ENCODE measurements around the gene ALPK1.

- TF ChIP-seq CTCF (conservative IDR thresholded peaks at IDR 0.05; ENCODE audit: low read depth, low read length) (no peak), EZH2 (IDR thresholded peaks at IDR 0.05; ENCODE audit: borderline replicate concordance, low read depth, low read length, poor library complexity, severe bottlenecking) (no peak)
Measured at GRCh38 chr4:112318239-112319142, 21.3 kb downstream of the ALPK1 start.

Measured in A673 (cell line).